ENCODE measurements around the gene AQP12A.

- no peak for TF ChIP-seq CTCF (conservative IDR thresholded peaks at IDR 0.05; ENCODE audit: low read depth, low read length)
- no peak for TF ChIP-seq EZH2phosphoT487 (IDR thresholded peaks at IDR 0.05; ENCODE audit: borderline replicate concordance, low read length)
- TF ChIP-seq EZH2 (IDR thresholded peaks at IDR 0.05; ENCODE audit: low read length, unreplicated experiment): no peak
Measured at GRCh38 chr2:240730501-240731177, 39.0 kb downstream of the AQP12A start.
